Right lobe of liver (tissue), 4 donors: ENCODE results near the gene FMO2.

Experiments used
- CTCF ChIP-seq, 4 donors: fragments of 200-600 bp in 3 of 4; fragments of 450-650 bp in 1 of 4; IDR thresholded peaks; one replicate each; pipeline versions ENCODE4 v1.5.1 to v1.8.0; 2016 to 2022; ENCODE audit warnings: antibody characterized with exemption in 4 of 4, mild to moderate bottlenecking in 2 of 4
- POLR2A ChIP-seq: fragments of 450-650 bp; IDR thresholded peaks from one replicate; pipeline ENCODE4 v1.6.1; 2017; ENCODE audit warnings: antibody characterized with exemption, mild to moderate bottlenecking
- donor health status: DM: no; HTN: no; CAD: no.
- donor health status: DM: no; HTN: no; CAD: no.
- donor health status: DM: no; HTN: yes; CAD: no.

- TF ChIP-seq CTCF (IDR thresholded peaks at IDR 0.05): no peak
- TF ChIP-seq POLR2A: no peak
These were observed at the start of gene FMO2 for GRCh38 chr1:171185091-171185490.
